Left renal cortex interstitium (tissue), 4 donors: ENCODE measurements around the gene ZFP90. TPM values are rescaled to one million over a fixed set of nuclear protein-coding genes. Genes with fewer than 3 reads are reported as not detected.
"Not testable (repeated sequence)": the region's sequence is repeated elsewhere in the genome, so short reads cannot be mapped to it uniquely, and the experiment has no call there.

Source experiments
- DNase-seq, 4 donors: peaks; one replicate each; pipeline ENCODE4 v3.0.0-alpha.2; 2013; ENCODE audit warnings: low read depth in 4 of 4, low spot score in 2 of 4, missing footprints in 1 of 4
- polyA plus RNA-seq, 4 donors: library from polyadenylated mRNA; unstranded; fragments of 120-200 nt; gene quantifications; one replicate each; pipeline ENCODE4 v1.2.1, GENCODE V29; 2013; ENCODE audit not compliant: insufficient read length in 4 of 4

The ZFP90 gene
- 10 to 100 TPM; 35.8 to 46.4 (median 41.4) TPM for polyA plus RNA-seq

GRCh38 chr16:68538880-68539701 is at the start of gene ZFP90:
ZFP90 (plus strand) TSS chr16:68539291; CDS start chr16:68539793, 502 bp downstream.
- DNase-seq, result peak; percentile 55 to 83 (median 75)

GRCh38 chr16:68490358-68490757 is 48.7 kb upstream of the ZFP90 start:
- no peak for DNase-seq

GRCh38 chr16:68490829-68491575 is 48.1 kb upstream of the ZFP90 start:
- DNase-seq, result peak in 3 of 4 donors; percentile 38 to 59 (median 53)

- DNase-seq, result no peak
These were observed 47.5 kb upstream of the ZFP90 start for GRCh38 chr16:68491576-68491950.

- no peak for DNase-seq
These were observed 46.9 kb upstream of the ZFP90 start for GRCh38 chr16:68492151-68492542.

GRCh38 chr16:68492543-68493411 is 46.3 kb upstream of the ZFP90 start:
- no peak for DNase-seq

- no peak for DNase-seq
These were observed 45.5 kb upstream of the ZFP90 start for GRCh38 chr16:68493412-68494070.

GRCh38 chr16:68494261-68494660 is 44.8 kb upstream of the ZFP90 start:
- DNase-seq, result not testable (repeated sequence)

GRCh38 chr16:68496689-68497088 is 42.4 kb upstream of the ZFP90 start:
- no peak for DNase-seq

- no peak for DNase-seq
These were observed 40.1 kb upstream of the ZFP90 start for GRCh38 chr16:68499006-68499405.

- no peak for DNase-seq
These were observed 35.8 kb upstream of the ZFP90 start for GRCh38 chr16:68503334-68503733.

- no peak for DNase-seq
These were observed 35.0 kb upstream of the ZFP90 start for GRCh38 chr16:68504066-68504465.

- no peak for DNase-seq
These were observed 32.6 kb upstream of the ZFP90 start for GRCh38 chr16:68506331-68507053.

- no peak for DNase-seq
These were observed 31.1 kb upstream of the ZFP90 start for GRCh38 chr16:68508013-68508412.

- no peak for DNase-seq
These were observed 30.4 kb upstream of the ZFP90 start for GRCh38 chr16:68508641-68509240.

GRCh38 chr16:68509381-68509780 is 29.7 kb upstream of the ZFP90 start:
- DNase-seq, result no peak

GRCh38 chr16:68510775-68511174 is 28.3 kb upstream of the ZFP90 start:
- no peak for DNase-seq

- DNase-seq, result no peak
These were observed 26.9 kb upstream of the ZFP90 start for GRCh38 chr16:68512183-68512582.

- no peak for DNase-seq
These were observed 26.3 kb upstream of the ZFP90 start for GRCh38 chr16:68512742-68513141.
